H1 (cell line): ENCODE results near the gene CACNA1C.

Experiments used
- CEBPB ChIP-seq: IDR thresholded peaks from 2 replicates; pipeline ENCODE4 v1.6.1; 2012; ENCODE audit warnings: low read depth, low read length
- EZH2 ChIP-seq: fragments of 200-600 bp; sonication (generic); IDR thresholded peaks from 2 replicates; pipeline ENCODE4 v1.7.1; 2012; ENCODE audit warnings: low read depth, mild to moderate bottlenecking, moderate library complexity, low read length, inconsistent platforms; ENCODE audit not compliant: severe bottlenecking
- HDAC2 ChIP-seq, 2 experiments: fragments of 300-600 bp in 1 of 2; sonication (generic) in 1 of 2; IDR thresholded peaks; 2 replicates each; pipeline ENCODE4 v1.6.1; 2011 to 2012; ENCODE audit warnings: low read depth in 2 of 2, low read length in 2 of 2, mild to moderate bottlenecking in 2 of 2, moderate library complexity in 2 of 2, borderline replicate concordance in 1 of 2, inconsistent platforms in 1 of 2
- KDM4A ChIP-seq: IDR thresholded peaks from one replicate; pipeline ENCODE4 v1.7.1; 2012; ENCODE audit warnings: low read depth, mild to moderate bottlenecking, moderate library complexity, low read length, inconsistent platforms; ENCODE audit not compliant: severe bottlenecking
- NRF1 ChIP-seq: IDR thresholded peaks from 2 replicates; pipeline ENCODE4 v1.6.1; 2011; ENCODE audit warnings: mild to moderate bottlenecking, low read depth, low read length, improper control_type of control experiment
- POLR2A ChIP-seq, 2 experiments: IDR thresholded peaks; 1 replicate in 1 of 2; 2 replicates in 1 of 2; pipeline ENCODE4 v1.6.1; 2011; ENCODE audit warnings: low read depth in 2 of 2, low read length in 2 of 2, mild to moderate bottlenecking in 2 of 2; ENCODE audit errors: control extremely low read depth in 1 of 2
- RFX5 ChIP-seq: IDR thresholded peaks from 2 replicates; pipeline ENCODE4 v1.6.1; 2011; ENCODE audit warnings: low read depth, low read length, improper control_type of control experiment, borderline replicate concordance
- SP1 ChIP-seq: IDR thresholded peaks from 2 replicates; pipeline ENCODE4 v1.6.1; 2011; ENCODE audit warnings: low read depth, low read length
- YY1 ChIP-seq: IDR thresholded peaks from 2 replicates; pipeline ENCODE4 v1.6.1; 2011; ENCODE audit warnings: low read depth, mild to moderate bottlenecking, low read length
- TF ChIP-seq, protein P1 (sequence below), 3 experiments: IDR thresholded peaks; 1 replicate in 2 of 3; 2 replicates in 1 of 3; pipeline versions ENCODE4 v1.5.1 to v1.6.1; 2011; ENCODE audit warnings: low read length in 3 of 3, mild to moderate bottlenecking in 3 of 3, inconsistent platforms in 2 of 3, low read depth in 1 of 3, moderate library complexity in 1 of 3; ENCODE audit not compliant: insufficient read depth in 1 of 3; ENCODE audit errors: control extremely low read depth in 1 of 3

- TF ChIP-seq, protein P1, sequence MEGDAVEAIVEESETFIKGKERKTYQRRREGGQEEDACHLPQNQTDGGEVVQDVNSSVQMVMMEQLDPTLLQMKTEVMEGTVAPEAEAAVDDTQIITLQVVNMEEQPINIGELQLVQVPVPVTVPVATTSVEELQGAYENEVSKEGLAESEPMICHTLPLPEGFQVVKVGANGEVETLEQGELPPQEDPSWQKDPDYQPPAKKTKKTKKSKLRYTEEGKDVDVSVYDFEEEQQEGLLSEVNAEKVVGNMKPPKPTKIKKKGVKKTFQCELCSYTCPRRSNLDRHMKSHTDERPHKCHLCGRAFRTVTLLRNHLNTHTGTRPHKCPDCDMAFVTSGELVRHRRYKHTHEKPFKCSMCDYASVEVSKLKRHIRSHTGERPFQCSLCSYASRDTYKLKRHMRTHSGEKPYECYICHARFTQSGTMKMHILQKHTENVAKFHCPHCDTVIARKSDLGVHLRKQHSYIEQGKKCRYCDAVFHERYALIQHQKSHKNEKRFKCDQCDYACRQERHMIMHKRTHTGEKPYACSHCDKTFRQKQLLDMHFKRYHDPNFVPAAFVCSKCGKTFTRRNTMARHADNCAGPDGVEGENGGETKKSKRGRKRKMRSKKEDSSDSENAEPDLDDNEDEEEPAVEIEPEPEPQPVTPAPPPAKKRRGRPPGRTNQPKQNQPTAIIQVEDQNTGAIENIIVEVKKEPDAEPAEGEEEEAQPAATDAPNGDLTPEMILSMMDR (IDR thresholded peaks at IDR 0.05; ENCODE audit: control extremely low read depth in 1 of 3, insufficient read depth in 1 of 3, low read depth in 1 of 3, low read length in 3 of 3), result no peak
- no peak for TF ChIP-seq NRF1
- no peak for TF ChIP-seq CEBPB
- no peak for TF ChIP-seq HDAC2 (IDR thresholded peaks at IDR 0.05; ENCODE audit: borderline replicate concordance in 1 of 2, low read depth in 2 of 2, low read length in 2 of 2)
- no peak for TF ChIP-seq SP1
- no peak for TF ChIP-seq EZH2
- no peak for TF ChIP-seq POLR2A (IDR thresholded peaks at IDR 0.05; ENCODE audit: control extremely low read depth in 1 of 2, low read depth in 2 of 2, low read length in 2 of 2)
- no peak for TF ChIP-seq RFX5
- TF ChIP-seq YY1, result no peak
- TF ChIP-seq KDM4A, result no peak
Measured at GRCh38 chr12:2383325-2384028, 330.7 kb downstream of the CACNA1C start.
